Testis (tissue), 2 donors: ENCODE measurements around the gene SART1.

Experiments used
- POLR2A ChIP-seq: fragments of 450-650 bp; IDR thresholded peaks from one replicate; pipeline ENCODE4 v1.6.1; 2017; ENCODE audit warnings: antibody characterized with exemption, mild to moderate bottlenecking, moderate library complexity
- TF ChIP-seq, protein P1 (sequence below), 3 experiments: fragments of 450-650 bp in 2 of 3; fragments of 200-600 bp in 1 of 3; sonication (generic) in 1 of 3; IDR thresholded peaks; one replicate each; pipeline ENCODE4 v1.5.1; 2016 to 2019; ENCODE audit warnings: antibody characterized with exemption in 3 of 3, mild to moderate bottlenecking in 2 of 3, moderate library complexity in 1 of 3

DNA sequence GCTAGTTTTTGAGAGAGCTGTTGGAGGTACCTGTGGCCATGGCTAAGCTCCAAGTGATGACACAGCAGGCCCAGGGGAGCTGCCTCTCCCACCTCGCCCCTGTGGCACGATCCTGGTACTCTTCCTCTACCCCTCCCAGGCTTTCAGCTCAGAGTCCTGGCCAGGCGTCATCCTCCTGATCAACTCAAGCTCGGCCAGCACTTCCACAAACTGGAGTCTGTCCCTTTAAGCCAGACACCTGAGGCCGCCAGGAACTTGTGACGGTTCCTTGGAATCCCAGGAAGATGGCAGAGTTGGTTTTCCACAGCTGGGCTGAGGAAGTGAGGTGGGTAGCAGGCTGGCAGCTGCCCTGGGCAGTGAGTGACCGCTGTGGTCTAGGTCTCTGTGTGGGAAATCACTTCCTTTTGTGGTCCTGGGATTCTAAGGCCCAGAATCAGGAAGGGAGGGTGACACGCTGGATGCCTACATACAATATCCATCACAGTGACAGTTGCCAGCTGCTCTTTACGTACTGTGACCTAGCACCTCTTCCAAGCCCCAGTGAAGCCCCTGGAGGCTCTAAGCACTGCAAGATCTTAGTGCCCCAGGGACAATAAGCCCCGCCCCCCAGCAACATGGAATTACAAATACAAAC, 47.1 kb downstream of the SART1 start:
- TF ChIP-seq, protein P1, sequence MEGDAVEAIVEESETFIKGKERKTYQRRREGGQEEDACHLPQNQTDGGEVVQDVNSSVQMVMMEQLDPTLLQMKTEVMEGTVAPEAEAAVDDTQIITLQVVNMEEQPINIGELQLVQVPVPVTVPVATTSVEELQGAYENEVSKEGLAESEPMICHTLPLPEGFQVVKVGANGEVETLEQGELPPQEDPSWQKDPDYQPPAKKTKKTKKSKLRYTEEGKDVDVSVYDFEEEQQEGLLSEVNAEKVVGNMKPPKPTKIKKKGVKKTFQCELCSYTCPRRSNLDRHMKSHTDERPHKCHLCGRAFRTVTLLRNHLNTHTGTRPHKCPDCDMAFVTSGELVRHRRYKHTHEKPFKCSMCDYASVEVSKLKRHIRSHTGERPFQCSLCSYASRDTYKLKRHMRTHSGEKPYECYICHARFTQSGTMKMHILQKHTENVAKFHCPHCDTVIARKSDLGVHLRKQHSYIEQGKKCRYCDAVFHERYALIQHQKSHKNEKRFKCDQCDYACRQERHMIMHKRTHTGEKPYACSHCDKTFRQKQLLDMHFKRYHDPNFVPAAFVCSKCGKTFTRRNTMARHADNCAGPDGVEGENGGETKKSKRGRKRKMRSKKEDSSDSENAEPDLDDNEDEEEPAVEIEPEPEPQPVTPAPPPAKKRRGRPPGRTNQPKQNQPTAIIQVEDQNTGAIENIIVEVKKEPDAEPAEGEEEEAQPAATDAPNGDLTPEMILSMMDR (IDR thresholded peaks at IDR 0.05) = no peak
- TF ChIP-seq POLR2A = no peak
